Stimulated activated CD4-positive, alpha-beta T cell treated with anti-CD3 and anti-CD28 coated beads, Interleukin-15, amount 100 ng/mL, for 48 hours (primary cell): ENCODE results near the gene CDH22.

ENCODE experiments used
- DNase-seq, 2 donors: peaks; one replicate each; pipeline ENCODE4 v3.0.0-alpha.2; 2020; ENCODE audit warnings: low read depth in 2 of 2

CDH22 gene

DNA sequence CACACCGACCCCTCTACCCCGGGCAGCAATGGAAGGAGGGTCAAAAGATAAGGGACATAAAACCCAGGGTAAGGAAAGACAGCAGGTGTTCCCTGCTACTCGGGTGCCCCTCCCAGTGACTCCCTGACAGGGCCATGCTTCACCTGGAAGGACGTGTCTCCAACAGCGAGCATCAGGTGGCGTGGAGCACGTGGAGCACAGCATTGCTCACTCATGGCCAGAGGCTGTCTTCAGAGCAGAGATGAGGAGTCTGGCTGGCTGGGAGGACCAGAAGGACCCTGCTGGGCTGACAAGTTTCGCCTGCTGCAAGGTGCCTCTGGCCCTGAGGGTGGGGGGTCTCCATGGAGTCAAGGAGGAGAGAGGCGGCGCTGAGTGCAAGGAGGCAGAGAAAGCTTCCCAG lies 15.3 kb upstream of the CDH22 start:
- DNase-seq = no peak

DNA sequence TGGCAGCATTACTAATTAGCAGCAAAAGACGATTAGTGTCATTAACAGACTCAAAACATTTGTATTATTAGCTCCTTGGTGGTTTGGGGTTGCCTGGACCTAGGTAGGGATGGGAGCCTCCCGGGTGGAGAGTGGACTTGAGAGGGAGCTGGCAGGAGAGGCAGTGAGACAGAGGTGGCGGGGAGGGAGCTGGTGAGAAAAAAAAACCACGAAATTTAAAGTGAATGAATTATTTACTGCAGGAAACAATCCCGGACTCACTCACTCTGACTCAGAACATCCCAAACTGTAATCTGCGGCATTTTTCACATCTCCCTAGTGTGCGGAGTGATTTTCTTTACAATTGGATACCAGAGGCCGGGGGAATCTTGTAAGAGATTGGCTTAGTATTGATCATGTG lies 14.3 kb upstream of the CDH22 start:
- DNase-seq = no peak

- no peak for DNase-seq
Observed at GRCh38 chr20:46317685-46318177, 9.4 kb upstream of the CDH22 start.

GRCh38 chr20:46316984-46317684 lies 8.8 kb upstream of the CDH22 start:
- no peak for DNase-seq

DNA sequence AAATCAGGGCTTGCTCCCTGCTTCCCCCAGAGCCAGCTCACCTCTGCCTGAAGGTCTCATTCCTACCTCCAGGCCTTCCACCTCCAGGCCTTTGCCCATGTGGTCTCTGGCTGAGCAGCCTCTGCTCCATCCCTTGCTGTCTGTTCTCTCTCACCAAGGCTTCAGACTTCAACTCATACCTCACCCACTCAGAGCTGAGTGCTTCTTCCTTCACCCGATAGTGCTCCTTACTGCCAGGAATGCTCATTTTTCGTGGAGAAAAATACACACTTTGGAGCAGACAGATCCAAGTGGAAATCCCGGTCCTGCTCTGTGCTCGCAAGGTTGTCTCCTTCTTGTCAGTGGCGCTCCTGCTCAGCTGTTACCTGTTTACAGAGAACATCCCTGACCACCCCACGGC lies 7.0 kb upstream of the CDH22 start:
- no peak for DNase-seq

GRCh38 chr20:46312945-46313861 lies 4.9 kb upstream of the CDH22 start:
- DNase-seq = no peak

DNA sequence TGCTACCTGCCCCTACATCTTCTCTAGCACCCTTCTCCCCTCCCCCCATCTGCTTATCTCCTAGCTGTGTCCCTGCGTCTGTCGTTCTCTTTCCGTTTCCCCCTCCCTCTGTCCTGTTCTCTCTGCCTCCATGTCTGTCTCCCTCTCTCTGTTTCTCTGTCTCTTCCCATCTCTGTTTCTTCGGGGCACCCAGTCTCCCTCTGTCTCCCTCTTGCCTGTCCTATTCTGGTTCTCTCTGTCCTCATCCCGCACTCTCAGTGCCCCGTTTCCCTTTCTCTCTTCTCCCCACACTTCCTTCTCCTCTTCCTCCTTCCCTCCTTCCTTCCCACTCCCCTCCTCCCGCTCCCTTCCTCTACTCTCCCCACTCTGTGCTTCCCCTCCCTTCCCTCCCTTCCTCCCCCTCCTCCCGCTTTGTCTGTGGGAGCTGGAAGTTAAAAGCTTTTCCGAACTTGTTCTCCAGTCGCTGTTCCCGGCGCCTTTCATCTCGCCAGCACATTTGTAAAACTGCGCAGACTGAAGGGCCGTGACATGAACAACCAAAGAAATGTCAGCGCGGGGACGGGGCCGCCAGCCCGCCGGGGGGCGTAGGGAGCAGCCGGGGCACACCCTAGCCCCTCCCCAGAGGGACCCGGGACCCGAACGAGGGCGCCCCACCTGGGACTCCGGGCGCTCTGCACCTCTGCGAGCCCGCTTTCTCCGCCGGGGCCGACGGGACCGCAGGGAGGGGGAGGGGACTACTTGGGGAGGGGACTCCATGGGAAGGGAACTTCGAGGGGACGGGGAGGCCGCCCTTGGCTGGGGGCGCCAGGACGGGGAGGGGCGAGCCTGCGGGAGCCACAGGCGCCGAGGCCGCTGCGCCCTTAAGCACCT lies 4.0 kb upstream of the CDH22 start:
- DNase-seq = no peak

- no peak for DNase-seq
Observed at GRCh38 chr20:46311719-46312074, 3.4 kb upstream of the CDH22 start.

DNA sequence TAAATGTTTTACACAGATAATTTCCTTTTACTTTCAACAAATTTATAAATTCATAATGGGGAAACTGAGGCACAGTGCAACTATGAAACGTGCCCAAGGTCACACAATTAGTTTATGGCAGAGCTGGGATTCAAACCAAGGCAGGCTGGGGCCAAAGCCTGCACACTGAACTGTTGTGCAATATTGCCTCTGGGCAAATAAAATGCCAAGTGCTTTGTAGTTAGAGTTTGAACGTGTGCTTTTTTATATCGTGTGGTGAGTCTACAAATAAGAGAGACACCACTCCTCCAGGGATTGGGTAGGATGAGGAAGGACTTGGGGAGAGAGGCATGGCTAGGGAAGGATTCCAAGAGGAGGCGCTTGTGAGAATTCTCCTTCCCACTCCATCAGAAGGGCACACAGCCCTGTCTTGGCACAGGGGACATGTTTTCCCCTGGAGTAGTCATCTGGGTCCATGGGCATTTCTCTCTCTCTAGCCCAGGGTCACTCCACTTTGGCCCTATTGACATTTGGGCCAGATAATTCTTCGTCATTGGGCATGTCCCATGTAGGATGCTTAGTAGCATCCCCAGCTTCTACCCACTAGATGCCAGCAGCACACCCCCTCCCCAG lies 2.8 kb upstream of the CDH22 start:
- no peak for DNase-seq

DNA sequence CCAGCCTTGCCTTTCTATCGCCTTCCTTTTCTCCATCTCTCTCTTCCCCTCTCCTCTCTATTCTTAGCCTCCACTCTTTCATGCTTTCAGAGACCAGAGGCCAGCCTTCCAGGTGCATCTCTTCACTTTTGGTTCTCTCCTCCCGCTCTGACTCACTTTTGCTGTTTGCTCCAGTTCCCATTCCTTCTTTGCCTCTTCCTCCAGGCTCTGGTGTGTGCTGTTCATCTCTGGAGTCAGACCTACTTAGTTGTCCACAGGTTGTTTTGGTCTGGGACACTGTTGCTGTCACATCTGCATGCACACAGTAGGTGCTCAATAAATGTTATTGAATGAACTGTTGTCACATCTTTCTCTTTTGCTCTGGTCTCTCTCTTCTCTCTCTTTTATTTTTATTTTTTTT lies 1.6 kb upstream of the CDH22 start:
- no peak for DNase-seq

DNA sequence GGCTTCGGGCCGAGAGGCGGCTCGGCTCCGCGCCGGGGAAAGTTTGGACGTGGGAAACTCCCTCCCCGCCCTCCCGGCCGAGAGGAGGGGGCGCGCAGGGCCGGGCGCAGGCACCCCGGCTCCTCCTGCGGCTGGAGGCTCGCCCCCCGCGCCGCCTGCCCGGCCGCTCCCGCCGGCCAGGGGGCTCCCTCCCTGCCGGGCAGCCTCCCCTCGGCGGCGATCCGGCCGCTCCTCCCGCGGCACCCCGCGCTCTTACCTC lies 370 bp downstream of the CDH22 start:
- no peak for DNase-seq

GRCh38 chr20:46307139-46307998 lies 929 bp downstream of the CDH22 start:
- peak; percentile 59 to 65 for DNase-seq

DNA sequence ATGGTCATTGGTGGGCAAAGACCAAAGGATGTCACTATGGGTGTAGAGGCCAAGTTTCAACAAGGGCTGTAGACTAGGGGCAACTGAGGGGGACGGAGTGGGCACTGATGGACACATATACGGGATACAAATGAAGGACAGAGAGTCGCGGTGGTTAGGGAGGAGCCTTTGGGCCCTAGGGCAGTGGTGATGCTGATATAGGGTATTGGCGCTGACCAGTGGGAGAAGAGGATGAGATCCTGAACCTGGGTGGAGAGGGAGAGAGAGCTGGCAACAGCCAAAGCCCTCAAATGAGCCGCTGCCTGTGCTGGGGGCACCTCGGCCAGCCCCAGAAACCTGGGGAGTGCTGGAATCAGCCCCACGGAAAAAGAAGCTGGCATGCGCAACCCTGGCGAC lies 1.6 kb downstream of the CDH22 start:
- no peak for DNase-seq

GRCh38 chr20:46305973-46306360 lies 2.3 kb downstream of the CDH22 start:
- no peak for DNase-seq

GRCh38 chr20:46305331-46305972 lies 2.8 kb downstream of the CDH22 start:
- DNase-seq = no peak

- no peak for DNase-seq
Observed at GRCh38 chr20:46304852-46305251, 3.4 kb downstream of the CDH22 start.

- no peak for DNase-seq
Observed at GRCh38 chr20:46304361-46304760, 3.9 kb downstream of the CDH22 start.

GRCh38 chr20:46303176-46303956 lies 4.9 kb downstream of the CDH22 start:
- DNase-seq = no peak

GRCh38 chr20:46302106-46302505 lies 6.2 kb downstream of the CDH22 start:
- no peak for DNase-seq

- DNase-seq = no peak
Observed at GRCh38 chr20:46300281-46300680, 8.0 kb downstream of the CDH22 start.
